ELR (cell line): ENCODE data around the gene MCRS1.

Experiments used
- DNase-seq: peaks from one replicate; pipeline ENCODE4 v3.0.0-alpha.2; 2015; ENCODE audit warnings: low read depth

Gene MCRS1

GRCh38 chr12:49556391-49557186 lies 11.4 kb downstream of the MCRS1 start:
- no peak for DNase-seq

GRCh38 chr12:49555631-49556390 lies 12.1 kb downstream of the MCRS1 start:
- DNase-seq, result no peak

DNA sequence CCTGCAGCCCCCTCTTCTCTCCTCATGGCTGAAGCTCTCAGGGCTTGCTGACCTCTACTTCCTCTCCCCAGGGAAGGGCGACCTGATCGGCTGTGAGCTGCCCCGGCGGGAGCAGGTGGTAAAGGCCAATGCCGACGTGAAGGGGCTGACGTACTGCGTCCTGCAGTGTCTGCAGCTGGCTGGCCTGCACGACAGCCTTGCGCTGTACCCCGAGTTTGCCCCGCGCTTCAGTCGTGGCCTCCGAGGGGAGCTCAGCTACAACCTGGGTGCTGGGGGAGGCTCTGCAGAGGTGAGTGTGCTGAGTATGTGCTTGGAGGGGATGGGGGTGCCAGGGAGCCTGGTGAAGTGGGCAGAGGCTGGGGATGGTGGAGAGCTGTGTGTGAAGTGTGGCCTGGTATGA lies 13.7 kb downstream of the MCRS1 start:
- no peak for DNase-seq

DNA sequence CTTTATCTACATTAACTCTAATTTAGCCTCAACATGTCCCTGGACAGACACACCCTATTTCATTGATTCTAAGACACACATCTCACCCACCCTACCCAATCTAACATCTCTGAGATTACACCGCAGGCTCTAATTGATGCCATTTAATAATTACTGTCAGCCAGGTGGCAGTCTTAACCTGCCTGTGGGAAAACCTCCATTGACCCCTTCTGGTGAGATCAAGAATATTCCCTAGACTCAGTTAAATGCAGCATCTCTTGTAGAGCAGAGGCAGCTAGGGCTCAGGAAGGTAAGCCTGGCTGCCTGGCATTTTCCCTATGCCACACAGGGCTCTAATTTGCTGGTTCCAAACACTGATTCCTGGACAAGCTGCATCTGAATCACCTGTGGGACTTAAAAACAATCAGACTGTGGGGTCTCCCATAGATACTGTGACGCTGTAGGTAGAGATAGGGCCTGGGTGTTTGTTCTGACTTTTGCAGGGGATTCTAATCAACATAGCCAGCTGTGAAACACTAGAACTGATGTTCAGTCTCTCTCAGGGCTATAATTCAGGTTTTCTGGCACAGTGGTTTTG lies 14.3 kb downstream of the MCRS1 start:
- DNase-seq, result peak; percentile 69

- DNase-seq, result no peak
Measured at GRCh38 chr12:49552899-49553298, 15.0 kb downstream of the MCRS1 start.

DNA sequence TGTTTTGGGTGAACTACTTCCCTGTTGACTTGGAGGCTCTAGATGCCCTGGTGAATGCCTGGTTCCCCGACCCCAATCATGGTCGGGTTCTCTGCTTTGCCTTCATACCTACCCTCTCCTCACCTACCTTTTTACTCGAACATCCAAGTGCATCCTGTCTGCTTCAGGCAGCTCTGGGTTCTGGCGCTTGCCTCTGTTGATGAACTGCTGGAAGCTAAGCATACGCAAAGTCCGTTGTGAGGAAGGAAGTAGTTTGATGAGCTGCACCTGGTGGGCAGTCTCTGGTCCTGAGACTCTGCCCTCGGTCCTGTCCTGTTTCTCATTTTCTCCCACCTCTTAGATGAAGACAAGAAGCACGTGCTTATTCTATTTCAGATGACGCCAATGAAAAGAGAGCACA lies 15.5 kb downstream of the MCRS1 start:
- DNase-seq, result no peak

GRCh38 chr12:49552014-49552413 lies 15.9 kb downstream of the MCRS1 start:
- no peak for DNase-seq

- no peak for DNase-seq
Measured at GRCh38 chr12:49550693-49551252, 17.2 kb downstream of the MCRS1 start.

DNA sequence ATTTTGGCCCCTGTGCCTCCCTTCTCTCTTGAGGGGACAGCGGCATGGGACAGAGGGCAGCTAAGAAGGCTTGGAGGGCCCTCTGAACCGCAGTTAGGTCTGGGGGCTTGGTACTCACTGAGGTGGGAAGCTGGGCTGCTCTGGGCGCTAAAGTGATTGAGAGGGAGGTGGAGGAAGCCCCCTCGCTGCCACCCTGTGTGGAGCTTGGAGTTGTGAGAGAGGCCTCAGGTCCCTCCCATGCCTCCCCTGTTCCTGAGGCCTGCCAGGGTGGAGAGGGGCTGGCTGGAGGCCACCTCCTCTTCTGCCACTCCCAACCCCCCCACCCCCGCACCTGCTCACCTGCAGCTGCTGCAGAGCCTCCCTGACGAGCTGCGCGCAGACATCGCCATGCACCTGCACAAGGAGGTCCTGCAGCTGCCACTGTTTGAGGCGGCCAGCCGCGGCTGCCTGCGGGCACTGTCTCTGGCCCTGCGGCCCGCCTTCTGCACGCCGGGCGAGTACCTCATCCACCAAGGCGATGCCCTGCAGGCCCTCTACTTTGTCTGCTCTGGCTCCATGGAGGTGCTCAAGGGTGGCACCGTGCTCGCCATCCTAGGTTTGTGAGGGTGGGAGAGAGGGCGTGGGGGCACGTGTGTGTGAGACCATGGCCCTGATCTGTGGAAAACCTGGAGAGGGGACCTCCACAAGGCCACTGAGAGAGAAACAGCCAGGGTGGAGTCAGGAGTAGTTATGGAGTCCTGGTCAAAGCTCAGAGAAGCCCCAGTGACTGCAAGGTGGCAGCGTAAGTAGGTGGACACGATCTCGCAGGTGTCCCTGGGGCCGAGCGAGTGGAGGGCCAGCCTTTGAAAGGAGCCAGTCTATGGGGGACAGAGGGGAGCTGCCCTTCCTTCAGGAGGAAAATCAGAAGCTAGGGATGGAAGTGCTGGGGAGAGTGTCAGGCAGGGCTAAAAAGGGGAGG lies 17.9 kb downstream of the MCRS1 start:
- no peak for DNase-seq

DNA sequence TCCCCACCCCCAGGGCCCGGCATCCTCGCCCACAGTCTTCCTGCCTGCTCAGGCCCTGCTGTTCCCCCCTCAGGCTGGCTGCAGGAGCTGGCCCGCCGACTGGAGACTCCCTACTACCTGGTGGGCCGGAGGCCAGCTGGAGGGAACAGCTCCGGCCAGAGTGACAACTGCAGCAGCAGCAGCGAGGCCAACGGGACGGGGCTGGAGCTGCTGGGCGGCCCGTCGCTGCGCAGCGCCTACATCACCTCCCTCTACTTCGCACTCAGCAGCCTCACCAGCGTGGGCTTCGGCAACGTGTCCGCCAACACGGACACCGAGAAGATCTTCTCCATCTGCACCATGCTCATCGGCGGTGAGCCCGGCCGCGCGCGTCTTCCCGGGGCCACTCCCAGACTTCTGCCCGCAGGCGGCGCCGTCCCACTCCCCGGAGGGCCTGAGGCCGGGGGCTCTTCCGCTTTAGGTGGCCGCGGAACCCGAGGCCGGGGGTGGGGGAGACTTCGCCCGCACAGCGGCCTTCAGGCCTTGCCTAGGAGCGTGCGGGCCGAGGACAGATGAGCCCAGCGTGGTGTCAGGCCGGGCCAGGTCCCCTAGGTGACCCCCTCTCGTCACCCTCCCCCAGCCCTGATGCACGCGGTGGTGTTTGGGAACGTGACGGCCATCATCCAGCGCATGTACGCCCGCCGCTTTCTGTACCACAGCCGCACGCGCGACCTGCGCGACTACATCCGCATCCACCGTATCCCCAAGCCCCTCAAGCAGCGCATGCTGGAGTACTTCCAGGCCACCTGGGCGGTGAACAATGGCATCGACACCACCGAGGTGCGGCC lies 18.9 kb downstream of the MCRS1 start:
- no peak for DNase-seq

- no peak for DNase-seq
Measured at GRCh38 chr12:49548481-49548821, 19.5 kb downstream of the MCRS1 start.

DNA sequence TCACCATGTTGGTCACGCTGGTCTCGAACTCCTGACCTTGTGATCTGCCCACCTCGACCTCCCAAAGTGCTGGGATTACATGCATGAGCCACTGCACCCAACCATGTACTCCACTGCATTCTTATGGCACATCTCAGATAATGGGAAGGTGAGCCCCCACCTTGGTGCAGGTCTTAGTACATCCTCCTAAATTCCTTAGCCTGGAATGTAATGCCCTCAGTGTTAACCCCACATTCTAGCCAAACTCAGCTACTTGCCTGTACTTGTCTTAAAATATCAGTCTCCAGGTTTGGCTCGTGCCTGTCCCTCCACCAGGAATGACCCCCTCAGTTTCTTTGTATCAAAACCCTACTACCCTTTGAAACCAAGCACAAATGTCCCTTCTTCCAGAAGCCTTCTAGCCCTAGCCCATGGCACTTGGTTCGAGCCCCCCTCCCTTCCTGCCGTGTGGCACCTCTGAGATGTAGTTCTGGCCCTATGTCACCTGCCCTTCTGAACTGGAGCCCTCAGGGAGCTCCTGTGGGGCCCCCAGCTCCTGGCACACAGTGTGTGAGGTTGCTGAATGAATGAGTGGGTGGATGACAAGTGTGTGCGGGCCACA lies 20.8 kb downstream of the MCRS1 start:
- no peak for DNase-seq

DNA sequence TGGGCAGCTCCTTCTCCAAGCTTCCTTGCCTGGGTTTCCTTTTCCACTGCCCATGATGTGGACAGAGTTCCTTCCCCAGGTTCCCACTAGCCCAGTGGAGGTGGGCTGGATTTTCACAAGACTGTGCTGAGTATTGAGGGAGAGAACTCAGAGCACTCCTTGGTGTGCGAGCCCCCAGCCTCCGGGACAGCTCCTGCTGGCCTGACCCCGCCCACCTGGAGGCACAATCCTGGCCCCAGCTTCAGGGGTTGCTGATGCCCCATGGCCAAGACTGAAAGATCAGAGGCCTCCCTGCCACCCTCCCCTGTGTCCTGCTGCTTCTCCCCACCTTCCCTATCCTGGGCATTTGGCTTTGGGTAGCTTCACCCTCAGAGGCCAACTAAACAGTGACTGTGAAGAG lies 21.5 kb downstream of the MCRS1 start:
- DNase-seq, result no peak

GRCh38 chr12:49545815-49546214 lies 22.1 kb downstream of the MCRS1 start:
- DNase-seq, result no peak

DNA sequence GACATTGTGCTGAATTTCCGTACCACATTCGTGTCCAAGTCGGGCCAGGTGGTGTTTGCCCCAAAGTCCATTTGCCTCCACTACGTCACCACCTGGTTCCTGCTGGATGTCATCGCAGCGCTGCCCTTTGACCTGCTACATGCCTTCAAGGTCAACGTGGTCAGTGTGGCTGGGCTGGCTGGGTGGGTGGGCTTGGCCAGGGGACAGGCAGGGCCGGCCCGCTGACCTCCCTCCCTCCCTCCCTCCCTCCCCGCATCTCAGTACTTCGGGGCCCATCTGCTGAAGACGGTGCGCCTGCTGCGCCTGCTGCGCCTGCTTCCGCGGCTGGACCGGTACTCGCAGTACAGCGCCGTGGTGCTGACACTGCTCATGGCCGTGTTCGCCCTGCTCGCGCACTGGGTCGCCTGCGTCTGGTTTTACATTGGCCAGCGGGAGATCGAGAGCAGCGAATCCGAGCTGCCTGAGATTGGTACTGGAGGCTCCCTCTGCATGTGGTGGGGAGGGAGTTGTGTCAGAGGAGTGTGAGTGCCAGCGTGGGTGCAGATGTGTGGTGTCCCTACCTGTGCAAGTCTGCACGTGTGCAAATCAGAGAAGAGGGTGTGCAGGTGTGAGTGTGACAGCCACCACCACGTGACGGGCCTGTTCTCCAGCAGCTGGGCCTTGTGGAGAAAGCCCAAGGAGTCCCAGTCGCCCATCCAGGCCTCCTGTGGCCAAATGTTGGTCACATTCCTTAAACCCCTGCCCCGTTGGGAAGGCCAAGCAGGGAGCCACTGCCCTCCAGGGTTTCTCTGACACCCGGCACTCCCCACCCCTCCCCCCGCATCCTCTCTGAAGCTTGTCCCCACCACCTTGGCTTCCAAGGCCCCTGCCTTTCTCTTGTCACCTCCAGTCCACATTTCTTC lies 23.8 kb downstream of the MCRS1 start:
- DNase-seq, result no peak

GRCh38 chr12:49543221-49543913 lies 24.6 kb downstream of the MCRS1 start:
- no peak for DNase-seq

DNA sequence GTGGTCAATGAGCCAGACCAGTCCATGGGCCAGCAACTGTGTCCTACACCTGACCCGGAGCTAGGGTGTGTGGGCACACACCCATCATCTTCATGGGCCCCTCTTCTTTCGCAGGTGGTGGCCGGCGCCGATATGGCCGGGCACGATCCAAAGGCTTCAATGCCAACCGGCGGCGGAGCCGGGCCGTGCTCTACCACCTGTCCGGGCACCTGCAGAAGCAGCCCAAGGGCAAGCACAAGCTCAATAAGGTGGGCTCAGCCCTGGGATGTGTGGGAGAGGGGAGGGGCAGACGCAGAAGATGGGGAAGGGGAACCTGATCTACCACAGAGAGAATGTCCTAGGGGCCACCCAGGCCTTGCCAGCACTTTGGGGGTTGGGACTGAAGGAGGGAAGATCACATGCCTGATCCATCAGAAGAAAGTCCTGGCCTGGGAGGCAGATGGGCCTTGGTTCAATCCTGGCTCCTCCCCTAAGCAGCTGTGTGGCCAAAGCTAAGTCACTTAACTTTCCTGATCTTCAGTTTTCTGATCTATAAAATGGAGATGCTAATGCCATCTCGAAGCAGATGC lies 25.3 kb downstream of the MCRS1 start:
- no peak for DNase-seq

- DNase-seq, result no peak
Measured at GRCh38 chr12:49541911-49542505, 25.9 kb downstream of the MCRS1 start.
